PC-3 (cell line): Measurements from ENCODE around the gene ZNF432. TPM values are rescaled to one million over a fixed set of nuclear protein-coding genes. Genes with fewer than 3 reads are reported as not detected.

ENCODE experiments used
- ATAC-seq: fragments of 200-7000 bp; cut with Tn5 transposase; 2 replicates; pipeline ENCODE4 v1.9.1; 2020; ENCODE audit warnings: mild to moderate bottlenecking, moderate library complexity
- BruUV-seq: library from RNA; stranded (reverse); fragments of 400-500 nt; replicated peaks from 2 replicates; lab custom pipeline; 2021; lab: Mats Ljungman, UMichigan
- CTCF ChIA-PET: fragments of 300-600 bp; sonication (Branson Sonifier 250); formaldehyde crosslinking; loops from one replicate; lab custom pipeline; 2022; ENCODE audit warnings: antibody characterized with exemption; lab: Charles Lee
- POLR2A ChIA-PET: fragments of 300-600 bp; sonication (Branson Sonifier 250); formaldehyde crosslinking; loops from one replicate; lab custom pipeline; 2022; ENCODE audit warnings: antibody characterized with exemption; ENCODE audit not compliant: unreplicated experiment; lab: Charles Lee
- DNase-seq: peaks from one replicate; pipeline ENCODE4 v3.0.0-alpha.2; 2015
- H2AFZ ChIP-seq: fragments of 300-600 bp; sonication (generic); 2 replicates; pipeline ENCODE4 v1.6.0; 2016; ENCODE audit warnings: antibody characterized with exemption, low read length
- H3F3A ChIP-seq: fragments of 300-600 bp; sonication (generic); one replicate; pipeline ENCODE4 v1.6.0; 2017; ENCODE audit warnings: antibody characterized with exemption, low read length, control low read depth, mild to moderate bottlenecking; ENCODE audit not compliant: unreplicated experiment
- H3K27ac ChIP-seq: fragments of 300-600 bp; sonication (generic); 2 replicates; pipeline ENCODE4 v1.5.1; 2016; ENCODE audit warnings: mild to moderate bottlenecking, low read length
- H3K27me3 ChIP-seq: fragments of 300-600 bp; sonication (generic); 2 replicates; pipeline ENCODE4 v1.6.1; 2016; ENCODE audit warnings: low read length, mixed read lengths
- H3K36me3 ChIP-seq: fragments of 300-600 bp; sonication (generic); 2 replicates; pipeline ENCODE4 v1.6.1; 2016; ENCODE audit warnings: low read depth, mixed run types, low read length, mixed read lengths
- H3K4me1 ChIP-seq: fragments of 300-600 bp; sonication (generic); 2 replicates; pipeline ENCODE4 v1.5.1; 2016; ENCODE audit warnings: low read length; ENCODE audit not compliant: insufficient read depth
- H3K4me2 ChIP-seq: fragments of 300-600 bp; sonication (generic); 2 replicates; pipeline ENCODE4 v1.6.0; 2016; ENCODE audit warnings: low read length
- H3K4me3 ChIP-seq: fragments of 300-600 bp; sonication (generic); 2 replicates; pipeline ENCODE4 v1.5.1; 2016; ENCODE audit warnings: mild to moderate bottlenecking, low read length, mixed read lengths
- H3K79me2 ChIP-seq: fragments of 300-600 bp; sonication (generic); 2 replicates; pipeline ENCODE4 v1.6.1; 2017; ENCODE audit warnings: low read length, mixed read lengths
- H3K9ac ChIP-seq: fragments of 300-600 bp; sonication (generic); 2 replicates; pipeline ENCODE4 v1.6.0; 2016; ENCODE audit warnings: mild to moderate bottlenecking, low read length
- H3K9me2 ChIP-seq: fragments of 300-600 bp; sonication (generic); replicated peaks from 2 replicates; pipeline ENCODE4 v1.6.1; 2016; ENCODE audit warnings: mixed run types, low read length, mixed read lengths
- H3K9me3 ChIP-seq: fragments of 300-600 bp; sonication (generic); 2 replicates; pipeline ENCODE4 v1.6.1; 2016; ENCODE audit warnings: low read length, mixed read lengths
- H4K20me1 ChIP-seq: fragments of 300-600 bp; sonication (generic); 2 replicates; pipeline ENCODE4 v1.6.1; 2016; ENCODE audit warnings: low read length, mixed read lengths
- CTCF ChIP-seq: fragments of 300-600 bp; sonication (generic); conservative IDR thresholded peaks from 2 replicates; pipeline ENCODE4 v1.5.1; 2017; ENCODE audit warnings: antibody characterized with exemption, low read depth, mild to moderate bottlenecking, low read length
- EZH2 ChIP-seq: fragments of 300-600 bp; sonication (generic); IDR thresholded peaks from one replicate; pipeline ENCODE4 v1.6.1; 2017; ENCODE audit warnings: antibody characterized with exemption, mild to moderate bottlenecking, low read length; ENCODE audit not compliant: unreplicated experiment
- EZH2phosphoT487 ChIP-seq: fragments of 300-600 bp; sonication (generic); IDR thresholded peaks from 2 replicates; pipeline ENCODE4 v1.6.1; 2018; ENCODE audit warnings: mild to moderate bottlenecking, antibody characterized with exemption, low read length, borderline replicate concordance
- intact Hi-C: fragments of 100-400 bp; cut with micrococcal nuclease; formaldehyde crosslinking; loops from 2 replicates; pipeline ENCODE4 v1.9.0; 2023
- total RNA-seq: library from RNA; depleted of rRNA; stranded (reverse); fragments of >200 nt; gene quantifications from 2 replicates; pipeline ENCODE4 v1.2.3, GENCODE V29; 2014

ZNF432 gene
- total RNA-seq, 1 experiment from 2014 or later = 6.4 TPM

DNA sequence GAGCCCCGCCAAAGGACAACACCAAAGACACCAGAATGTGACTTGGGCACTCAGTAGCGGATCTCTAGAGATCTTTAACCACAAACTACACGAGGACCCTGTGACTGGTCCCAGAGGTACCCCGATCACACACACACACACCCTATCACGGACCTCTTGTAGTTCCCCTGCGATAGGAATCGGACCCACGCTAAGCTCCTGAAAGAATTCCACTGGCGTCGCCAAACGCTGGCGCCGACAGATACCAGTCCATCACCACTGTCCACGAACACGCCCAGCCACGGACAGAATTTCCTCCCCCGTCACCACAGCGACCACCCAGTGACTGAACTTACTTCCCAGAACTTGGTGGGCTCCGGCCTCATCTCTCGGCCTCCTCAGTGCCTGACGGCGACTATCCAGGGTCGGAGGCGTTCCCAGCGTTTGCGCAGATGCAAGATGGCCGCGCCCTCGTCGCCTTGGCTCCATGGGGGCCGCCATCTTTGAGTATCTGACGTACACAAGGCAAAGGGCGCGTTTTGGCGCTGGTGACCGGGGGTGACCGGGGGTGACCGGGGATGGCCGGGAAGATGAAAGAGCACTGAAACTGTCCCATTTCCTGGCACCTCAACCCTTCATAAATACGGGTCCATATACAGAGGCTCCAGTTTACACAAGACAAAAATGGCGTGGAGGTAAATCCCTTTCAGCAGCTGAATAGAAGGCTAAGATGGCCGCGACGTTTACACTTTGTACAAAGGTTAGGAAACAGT lies 40.7 kb downstream of the ZNF432 start, which contains the start of gene ZNF615:
TSS of gene ZNF615 (minus strand) at position 406 of the 752 bp plus-strand sequence. CDS start 4,500 bp downstream, outside the sequence.
- H3K36me3 ChIP-seq = peaks cover 49% of the 10 kb centered on the region
- TF ChIP-seq EZH2 (no peak), CTCF (no peak), EZH2phosphoT487 (no peak)
- H3K79me2 ChIP-seq = peaks cover 9% of the 10 kb centered on the region; the same call in 1 of the 2 replicates
- CTCF ChIA-PET = no interaction called here
- no peaks in the 10 kb centered on the region for H3K4me1 ChIP-seq
- intact Hi-C loops = no loop called here
- DNase-seq (peak; percentile 85), ATAC-seq (peak; percentile 90)
- BruUV-seq = TSS peak; percentile 72
- H3K27me3 ChIP-seq = no peaks in the 10 kb centered on the region
- H3K4me2 ChIP-seq = peak within 1 kb of the TSS; percentile 85
- peaks cover 44% of the 10 kb centered on the region for H3K9me3 ChIP-seq
- H3K9ac ChIP-seq = peak within 1 kb of the TSS; percentile 71
- no peaks in the 10 kb centered on the region for H3K9me2 ChIP-seq
- no peaks in the 10 kb centered on the region for H4K20me1 ChIP-seq
- H3F3A ChIP-seq = no peaks in the 10 kb centered on the region
- H2AFZ ChIP-seq = peak within 1 kb of the TSS; percentile 100
- no peak within 1 kb of the TSS; the same call in 1 of the 2 replicates for H3K27ac ChIP-seq
- POLR2A ChIA-PET = no interaction called here
- H3K4me3 ChIP-seq = peak within 1 kb of the TSS; percentile 80

GRCh38 chr19:52007451-52007805 lies 41.2 kb downstream of the ZNF432 start:
- Histone ChIP-seq H3K4me3 (peak overlapping the region; percentile 80), H3K36me3 (peaks cover 47% of the 10 kb centered on the region), H3K9me2 (no peaks in the 10 kb centered on the region), H3F3A (no peaks in the 10 kb centered on the region), H3K4me1 (no peaks in the 10 kb centered on the region), H3K9me3 (peaks cover 46% of the 10 kb centered on the region), H3K27me3 (no peaks in the 10 kb centered on the region), H3K27ac (no peak overlapping the region), H3K79me2 (peaks cover 9% of the 10 kb centered on the region; the same call in 1 of the 2 replicates), H3K4me2 (peak overlapping the region; percentile 85), H3K9ac (peak overlapping the region; percentile 71), H4K20me1 (no peaks in the 10 kb centered on the region), H2AFZ (peak overlapping the region; percentile 100)
- DNase-seq (no peak), ATAC-seq (peak; percentile 47)
- ChIA-PET CTCF (no interaction called here), POLR2A (no interaction called here)
- BruUV-seq = no TSS peak
- intact Hi-C loops = no loop called here
- TF ChIP-seq EZH2phosphoT487 (no peak), CTCF (no peak), EZH2 (no peak)
